ENCODE data around the gene CIDEB. TPM values are rescaled to one million over a fixed set of nuclear protein-coding genes. Genes with fewer than 3 reads are reported as not detected.

Gene CIDEB
- total and polyA plus RNA-seq, 2 of the 13 experiments (the other 11 are each of a cell fraction or from before 2014, with no cell fraction given): 35.8 to 110 TPM

DNA sequence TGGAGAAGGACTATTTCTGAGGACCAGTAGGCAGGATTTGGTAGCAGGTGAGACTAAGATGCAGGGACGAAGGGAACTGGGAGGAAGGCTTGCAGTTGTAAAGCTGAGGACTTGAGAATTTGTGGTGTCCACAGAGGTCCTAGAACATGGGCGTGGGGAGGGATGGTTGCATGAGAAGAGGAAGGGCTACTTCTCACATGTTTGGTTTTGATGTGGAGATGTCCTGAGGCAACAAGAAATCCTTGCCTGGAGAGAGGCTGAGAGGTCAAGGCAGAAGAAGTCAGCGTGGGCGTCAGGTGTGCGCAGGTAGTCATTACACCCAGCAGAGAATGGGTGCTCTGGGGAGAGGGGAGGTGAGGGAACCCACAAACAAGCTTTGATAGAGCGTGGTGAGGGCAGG, 30.7 kb downstream of the CIDEB start:
- intact Hi-C loops (cut with micrococcal nuclease; ENCODE audit: unreplicated experiment) (no loop called here), in situ Hi-C loops (cut with HindIII; ENCODE audit: extremely low pct_ligation_motif_present, low pct_unique_long_range_greater_than_20kb) (no loop called here)
- Histone ChIP-seq H3K36me3 (replicated peaks in 1 of 2; ENCODE audit: control insufficient read depth in 1 of 2, insufficient read depth in 2 of 2, low read length in 2 of 2) (no peaks in the 10 kb centered on the region), H3K4me3 (replicated peaks in 1 of 3; ENCODE audit: insufficient read depth in 1 of 3, low read depth in 2 of 3, low read length in 3 of 3) (no peak overlapping the region), H4K20me1 (ENCODE audit: insufficient read depth, low read length) (no peaks in the 10 kb centered on the region), H2AFZ (ENCODE audit: low read length) (no peak overlapping the region), H3K27me3 (ENCODE audit: control insufficient read depth in 1 of 2, insufficient read depth in 2 of 2, low read length in 2 of 2) (no peaks in the 10 kb centered on the region), H3K4me1 (ENCODE audit: insufficient read depth, low read length) (peaks cover 9% of the 10 kb centered on the region), H3K9ac (ENCODE audit: insufficient read depth, low read depth, low read length) (no peak overlapping the region), H3K4me2 (ENCODE audit: low read depth, low read length) (no peak overlapping the region), H3K79me2 (ENCODE audit: insufficient read depth, low read length) (peaks cover 2% of the 10 kb centered on the region), H3K9me3 (ENCODE audit: low read length) (no peaks in the 10 kb centered on the region), H3K27ac (ENCODE audit: extremely low read length, insufficient read depth, low read length) (no peak overlapping the region)
- TF ChIP-seq DNMT1 (CRISPR knock-in tag; IDR thresholded peaks at IDR 0.05): no peak
- no peak for TF ChIP-seq NR2F6 (IDR thresholded peaks at IDR 0.05)
- TF ChIP-seq NR2F6 (CRISPR knock-in tag; IDR thresholded peaks at IDR 0.05): no peak
- TF ChIP-seq MTF2 (CRISPR knock-in tag; IDR thresholded peaks at IDR 0.05; ENCODE audit: borderline replicate concordance): no peak
- TF ChIP-seq, protein P1, sequence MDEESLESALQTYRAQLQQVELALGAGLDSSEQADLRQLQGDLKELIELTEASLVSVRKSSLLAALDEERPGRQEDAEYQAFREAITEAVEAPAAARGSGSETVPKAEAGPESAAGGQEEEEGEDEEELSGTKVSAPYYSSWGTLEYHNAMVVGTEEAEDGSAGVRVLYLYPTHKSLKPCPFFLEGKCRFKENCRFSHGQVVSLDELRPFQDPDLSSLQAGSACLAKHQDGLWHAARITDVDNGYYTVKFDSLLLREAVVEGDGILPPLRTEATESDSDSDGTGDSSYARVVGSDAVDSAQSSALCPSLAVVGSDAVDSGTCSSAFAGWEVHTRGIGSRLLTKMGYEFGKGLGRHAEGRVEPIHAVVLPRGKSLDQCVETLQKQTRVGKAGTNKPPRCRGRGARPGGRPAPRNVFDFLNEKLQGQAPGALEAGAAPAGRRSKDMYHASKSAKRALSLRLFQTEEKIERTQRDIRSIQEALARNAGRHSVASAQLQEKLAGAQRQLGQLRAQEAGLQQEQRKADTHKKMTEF (CRISPR knock-in tag; IDR thresholded peaks at IDR 0.05): no peak
- no peak for TF ChIP-seq DR1 (CRISPR knock-in tag; IDR thresholded peaks at IDR 0.05)
- no peak for TF ChIP-seq ZNF747 (CRISPR knock-in tag; IDR thresholded peaks at IDR 0.05; ENCODE audit: borderline replicate concordance)
- TF ChIP-seq, protein P2, sequence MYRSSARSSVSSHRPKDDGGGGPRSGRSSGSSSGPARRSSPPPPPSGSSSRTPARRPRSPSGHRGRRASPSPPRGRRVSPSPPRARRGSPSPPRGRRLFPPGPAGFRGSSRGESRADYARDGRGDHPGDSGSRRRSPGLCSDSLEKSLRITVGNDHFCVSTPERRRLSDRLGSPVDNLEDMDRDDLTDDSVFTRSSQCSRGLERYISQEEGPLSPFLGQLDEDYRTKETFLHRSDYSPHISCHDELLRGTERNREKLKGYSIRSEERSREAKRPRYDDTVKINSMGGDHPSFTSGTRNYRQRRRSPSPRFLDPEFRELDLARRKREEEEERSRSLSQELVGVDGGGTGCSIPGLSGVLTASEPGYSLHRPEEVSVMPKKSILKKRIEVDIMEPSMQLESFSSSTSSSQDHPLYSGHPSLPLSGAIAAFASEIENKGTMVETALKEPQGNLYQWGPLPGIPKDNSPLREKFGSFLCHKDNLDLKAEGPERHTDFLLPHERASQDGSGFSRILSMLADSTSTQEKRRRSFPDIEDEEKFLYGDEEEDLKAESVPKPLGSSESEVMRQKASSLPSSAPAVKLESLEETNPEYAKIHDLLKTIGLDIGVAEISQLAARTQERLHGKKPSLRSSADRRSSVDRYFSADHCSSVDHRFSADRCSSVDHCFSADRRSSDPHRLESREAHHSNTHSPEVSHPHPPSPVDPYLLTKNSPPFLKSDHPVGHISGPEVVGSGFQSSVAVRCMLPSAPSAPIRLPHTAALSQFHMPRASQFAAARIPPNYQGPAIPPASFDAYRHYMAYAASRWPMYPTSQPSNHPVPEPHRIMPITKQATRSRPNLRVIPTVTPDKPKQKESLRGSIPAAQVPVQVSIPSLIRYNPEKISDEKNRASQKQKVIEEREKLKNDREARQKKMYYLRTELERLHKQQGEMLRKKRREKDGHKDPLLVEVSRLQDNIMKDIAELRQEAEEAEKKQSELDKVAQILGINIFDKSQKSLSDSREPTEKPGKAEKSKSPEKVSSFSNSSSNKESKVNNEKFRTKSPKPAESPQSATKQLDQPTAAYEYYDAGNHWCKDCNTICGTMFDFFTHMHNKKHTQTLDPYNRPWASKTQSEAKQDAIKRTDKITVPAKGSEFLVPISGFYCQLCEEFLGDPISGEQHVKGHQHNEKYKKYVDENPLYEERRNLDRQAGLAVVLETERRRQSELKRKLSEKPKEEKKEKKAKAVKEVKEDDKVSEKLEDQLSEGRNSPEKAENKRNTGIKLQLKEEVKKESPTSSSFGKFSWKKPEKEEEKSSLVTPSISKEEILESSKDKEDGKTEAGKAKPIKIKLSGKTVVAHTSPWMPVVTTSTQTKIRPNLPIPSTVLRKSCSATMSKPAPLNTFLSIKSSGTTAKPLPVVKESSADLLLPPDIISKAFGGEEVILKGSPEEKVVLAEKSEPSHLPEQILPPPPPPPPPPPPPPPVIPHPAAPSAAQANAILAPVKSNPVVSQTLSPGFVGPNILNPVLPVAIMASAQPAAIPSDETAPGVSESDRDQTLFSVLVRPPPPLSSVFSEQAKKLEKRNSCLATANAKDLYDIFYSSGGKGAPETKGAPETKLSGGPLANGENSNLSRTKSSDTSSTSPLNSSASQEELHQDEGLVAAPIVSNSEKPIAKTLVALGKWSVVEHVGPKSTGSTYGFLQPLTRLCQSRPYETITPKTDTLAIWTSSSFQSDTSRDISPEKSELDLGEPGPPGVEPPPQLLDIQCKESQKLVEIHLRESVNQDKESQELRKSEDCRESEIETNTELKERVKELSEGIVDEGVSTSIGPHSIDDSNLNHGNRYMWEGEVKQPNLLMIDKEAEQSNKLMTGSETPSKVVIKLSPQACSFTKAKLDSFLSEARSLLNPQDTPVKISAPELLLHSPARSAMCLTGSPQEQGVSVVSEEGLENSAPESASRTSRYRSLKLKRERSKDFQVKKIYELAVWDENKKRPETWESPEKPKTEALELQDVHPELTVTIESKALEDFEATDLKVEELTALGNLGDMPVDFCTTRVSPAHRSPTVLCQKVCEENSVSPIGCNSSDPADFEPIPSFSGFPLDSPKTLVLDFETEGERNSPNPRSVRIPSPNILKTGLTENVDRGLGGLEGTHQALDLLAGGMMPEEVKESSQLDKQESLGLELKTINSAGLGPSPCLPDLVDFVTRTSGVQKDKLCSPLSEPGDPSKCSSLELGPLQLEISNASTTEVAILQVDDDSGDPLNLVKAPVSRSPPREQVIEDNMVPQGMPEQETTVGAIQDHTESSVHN (CRISPR knock-in tag; IDR thresholded peaks at IDR 0.05): no peak
- TF ChIP-seq YEATS2 (CRISPR knock-in tag; IDR thresholded peaks at IDR 0.05; ENCODE audit: borderline replicate concordance): no peak
- TF ChIP-seq, protein P3, sequence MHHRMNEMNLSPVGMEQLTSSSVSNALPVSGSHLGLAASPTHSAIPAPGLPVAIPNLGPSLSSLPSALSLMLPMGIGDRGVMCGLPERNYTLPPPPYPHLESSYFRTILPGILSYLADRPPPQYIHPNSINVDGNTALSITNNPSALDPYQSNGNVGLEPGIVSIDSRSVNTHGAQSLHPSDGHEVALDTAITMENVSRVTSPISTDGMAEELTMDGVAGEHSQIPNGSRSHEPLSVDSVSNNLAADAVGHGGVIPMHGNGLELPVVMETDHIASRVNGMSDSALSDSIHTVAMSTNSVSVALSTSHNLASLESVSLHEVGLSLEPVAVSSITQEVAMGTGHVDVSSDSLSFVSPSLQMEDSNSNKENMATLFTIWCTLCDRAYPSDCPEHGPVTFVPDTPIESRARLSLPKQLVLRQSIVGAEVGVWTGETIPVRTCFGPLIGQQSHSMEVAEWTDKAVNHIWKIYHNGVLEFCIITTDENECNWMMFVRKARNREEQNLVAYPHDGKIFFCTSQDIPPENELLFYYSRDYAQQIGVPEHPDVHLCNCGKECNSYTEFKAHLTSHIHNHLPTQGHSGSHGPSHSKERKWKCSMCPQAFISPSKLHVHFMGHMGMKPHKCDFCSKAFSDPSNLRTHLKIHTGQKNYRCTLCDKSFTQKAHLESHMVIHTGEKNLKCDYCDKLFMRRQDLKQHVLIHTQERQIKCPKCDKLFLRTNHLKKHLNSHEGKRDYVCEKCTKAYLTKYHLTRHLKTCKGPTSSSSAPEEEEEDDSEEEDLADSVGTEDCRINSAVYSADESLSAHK (CRISPR knock-in tag; IDR thresholded peaks at IDR 0.05; ENCODE audit: borderline replicate concordance): no peak
- no peak for FAIRE-seq
- WGBS (ENCODE audit: low lambda C conversion rate): 96% methylated on average over 6 of the region's 6 CpGs
- BruUV-seq (replicated peaks): no TSS peak
- DNase-seq (ENCODE audit: low spot score): no peak
- ChIA-PET CTCF (ENCODE audit: low intra/inter-chr PET ratio, low total read pairs) (no interaction called here), POLR2A (no interaction called here)
- no peak for ATAC-seq

Measured in HepG2 (cell line).